IMR-90 (cell line): Measurements from ENCODE around the gene SEC14L6. TPM values are rescaled to one million over a fixed set of nuclear protein-coding genes. Genes with fewer than 3 reads are reported as not detected.

ENCODE experiments used
- ATAC-seq: fragments of 200-7000 bp; cut with Tn5 transposase; 2 replicates; pipeline ENCODE4 v1.9.1; 2020; ENCODE audit warnings: low read depth, mild to moderate bottlenecking, moderate library complexity
- BruUV-seq: library from RNA; stranded (reverse); fragments of 400-500 nt; replicated peaks from 2 replicates; lab custom pipeline; 2021; lab: Mats Ljungman, UMichigan
- CTCF ChIA-PET: fragments of 300-600 bp; formaldehyde crosslinking; extraction: SDS; loops from one replicate; lab custom pipeline; 2021; ENCODE audit warnings: antibody characterized with exemption; lab: Yijun Ruan, JAX
- POLR2A ChIA-PET: fragments of 300-600 bp; sonication (Branson Sonifier 250); formaldehyde crosslinking; loops from one replicate; lab custom pipeline; 2022; ENCODE audit warnings: antibody characterized with exemption; ENCODE audit not compliant: unreplicated experiment; lab: Charles Lee
- DNase-seq: peaks from one replicate; pipeline ENCODE4 v3.0.0; 2013
- H2AFZ ChIP-seq: replicated peaks from 2 replicates; pipeline ENCODE3; 2013; ENCODE audit warnings: low read length, mild to moderate bottlenecking; ENCODE audit not compliant: poor library complexity
- H2AK5ac ChIP-seq: 2 replicates; pipeline ENCODE4 v1.6.1; 2013; ENCODE audit warnings: low read depth, low read length, inconsistent platforms
- H2AK9ac ChIP-seq: replicated peaks from 2 replicates; pipeline ENCODE3; 2013; ENCODE audit warnings: mild to moderate bottlenecking, low read depth, low read length, moderate library complexity; ENCODE audit not compliant: poor library complexity
- H2BK120ac ChIP-seq: 2 replicates; pipeline ENCODE4 v1.6.1; 2013; ENCODE audit warnings: low read depth, low read length, inconsistent platforms
- H2BK15ac ChIP-seq: 3 replicates; pipeline ENCODE4 v1.6.1; 2013; ENCODE audit warnings: low read depth, low read length, inconsistent platforms
- H2BK20ac ChIP-seq: 2 replicates; pipeline ENCODE4 v1.6.1; 2013; ENCODE audit warnings: low read depth, mild to moderate bottlenecking, inconsistent platforms, low read length, moderate library complexity
- H2BK5ac ChIP-seq: 2 replicates; pipeline ENCODE4 v1.6.1; 2013; ENCODE audit warnings: mild to moderate bottlenecking, low read depth, low read length, inconsistent platforms; ENCODE audit not compliant: poor library complexity, severe bottlenecking
- H3K14ac ChIP-seq: replicated peaks from 2 replicates; pipeline ENCODE4 v1.6.1; 2013; ENCODE audit warnings: low read depth, low read length, inconsistent platforms
- H3K18ac ChIP-seq: 2 replicates; pipeline ENCODE4 v1.6.1; 2013; ENCODE audit warnings: low read depth, low read length, control low read depth
- H3K23ac ChIP-seq: 2 replicates; pipeline ENCODE4 v1.6.1; 2013; ENCODE audit warnings: low read depth, low read length, inconsistent platforms
- H3K27ac ChIP-seq: 2 replicates; pipeline ENCODE4 v1.5.1; 2013; ENCODE audit warnings: mild to moderate bottlenecking, control low read depth, low read length; ENCODE audit not compliant: insufficient read depth
- H3K27me3 ChIP-seq: 2 replicates; pipeline ENCODE4 v1.6.1; 2013; ENCODE audit warnings: low read length; ENCODE audit not compliant: control insufficient read depth, insufficient read depth
- H3K36me3 ChIP-seq: 2 replicates; pipeline ENCODE4 v1.6.1; 2013; ENCODE audit warnings: low read length, mixed read lengths; ENCODE audit not compliant: control insufficient read depth, insufficient read depth
- H3K4ac ChIP-seq: 2 replicates; pipeline ENCODE4 v1.6.1; 2013; ENCODE audit warnings: low read depth, low read length, inconsistent platforms
- H3K4me1 ChIP-seq: 2 replicates; pipeline ENCODE4 v1.6.1; 2013; ENCODE audit warnings: low read length, mixed read lengths; ENCODE audit not compliant: control insufficient read depth, insufficient read depth
- H3K4me2 ChIP-seq: 2 replicates; pipeline ENCODE4 v1.6.1; 2013; ENCODE audit warnings: low read depth, mild to moderate bottlenecking, control low read depth, low read length, moderate library complexity
- H3K4me3 ChIP-seq: 2 replicates; pipeline ENCODE4 v1.5.1; 2013; ENCODE audit warnings: low read depth, mild to moderate bottlenecking, control low read depth, low read length, moderate library complexity; ENCODE audit not compliant: insufficient read depth
- H3K56ac ChIP-seq: 2 replicates; pipeline ENCODE4 v1.6.1; 2013; ENCODE audit warnings: low read length, inconsistent platforms; ENCODE audit not compliant: insufficient read depth; ENCODE audit errors: extremely low read depth
- H3K79me1 ChIP-seq, 2 experiments: 2 replicates each; pipeline ENCODE4 v1.6.1; 2013; ENCODE audit warnings: low read length in 2 of 2, inconsistent platforms in 1 of 2, low read depth in 1 of 2
- H3K9ac ChIP-seq: 2 replicates; pipeline ENCODE4 v1.6.1; 2013; ENCODE audit warnings: low read depth, low read length, control low read depth
- H3K9me1 ChIP-seq: 2 replicates; pipeline ENCODE4 v1.6.1; 2013; ENCODE audit warnings: low read length, inconsistent platforms; ENCODE audit not compliant: insufficient read depth
- H3K9me3 ChIP-seq: 2 replicates; pipeline ENCODE4 v1.6.1; 2013; ENCODE audit warnings: low read length; ENCODE audit not compliant: control insufficient read depth, insufficient read depth
- H4K20me1 ChIP-seq: 2 replicates; pipeline ENCODE4 v1.6.1; 2013; ENCODE audit warnings: low read length, inconsistent platforms; ENCODE audit not compliant: insufficient read depth
- H4K5ac ChIP-seq: 2 replicates; pipeline ENCODE4 v1.6.1; 2013; ENCODE audit warnings: mild to moderate bottlenecking, low read depth, low read length, control low read depth
- H4K8ac ChIP-seq, 2 experiments: 2 replicates each; pipeline ENCODE4 v1.6.1; 2013; ENCODE audit warnings: low read depth in 2 of 2, low read length in 2 of 2, control low read depth in 1 of 2, inconsistent platforms in 1 of 2
- H4K91ac ChIP-seq: 2 replicates; pipeline ENCODE4 v1.6.1; 2013; ENCODE audit warnings: low read depth, low read length, inconsistent platforms; ENCODE audit not compliant: insufficient read depth
- BHLHE40 ChIP-seq: fragments of 150-350 bp; IDR thresholded peaks from 2 replicates; pipeline ENCODE4 v1.6.1; 2016; ENCODE audit warnings: mild to moderate bottlenecking, low read depth, low read length
- CEBPB ChIP-seq: IDR thresholded peaks from 2 replicates; pipeline ENCODE4 v1.6.1; 2012; ENCODE audit warnings: low read depth, low read length, improper control_type of control experiment
- CHD1 ChIP-seq: IDR thresholded peaks from 2 replicates; pipeline ENCODE4 v1.6.1; 2012; ENCODE audit warnings: low read depth, low read length, improper control_type of control experiment
- CTCF ChIP-seq: conservative IDR thresholded peaks from 2 replicates; pipeline ENCODE4 v1.5.1; 2012; ENCODE audit warnings: mild to moderate bottlenecking, low read depth, low read length, improper control_type of control experiment
- ELK1 ChIP-seq: fragments of 150-350 bp; IDR thresholded peaks from 2 replicates; pipeline ENCODE4 v1.6.1; 2016; ENCODE audit warnings: low read depth, mild to moderate bottlenecking, low read length, moderate library complexity, borderline replicate concordance
- FOS ChIP-seq: fragments of 150-350 bp; IDR thresholded peaks from 2 replicates; pipeline ENCODE4 v1.6.1; 2016; ENCODE audit warnings: low read depth, low read length
- MAFK ChIP-seq: IDR thresholded peaks from 2 replicates; pipeline ENCODE4 v1.6.1; 2012; ENCODE audit warnings: low read depth, low read length, improper control_type of control experiment
- MAZ ChIP-seq: IDR thresholded peaks from 2 replicates; pipeline ENCODE4 v1.6.1; 2012; ENCODE audit warnings: low read depth, mild to moderate bottlenecking, low read length, improper control_type of control experiment, moderate library complexity, borderline replicate concordance
- MXI1 ChIP-seq: IDR thresholded peaks from 2 replicates; pipeline ENCODE4 v1.6.1; 2012; ENCODE audit warnings: low read depth, mild to moderate bottlenecking, low read length, moderate library complexity, borderline replicate concordance
- NFE2L2 ChIP-seq: fragments of 150-350 bp; IDR thresholded peaks from 2 replicates; pipeline ENCODE4 v1.6.1; 2016; ENCODE audit warnings: low read depth, mild to moderate bottlenecking, low read length
- POLR2A ChIP-seq: IDR thresholded peaks from 2 replicates; pipeline ENCODE4 v1.6.1; 2012; ENCODE audit warnings: mild to moderate bottlenecking, low read depth, low read length
- RAD21 ChIP-seq: IDR thresholded peaks from 2 replicates; pipeline ENCODE4 v1.6.1; 2012; ENCODE audit warnings: low read length, improper control_type of control experiment
- RCOR1 ChIP-seq: IDR thresholded peaks from 2 replicates; pipeline ENCODE4 v1.6.1; 2012; ENCODE audit warnings: mild to moderate bottlenecking, low read length, improper control_type of control experiment; ENCODE audit not compliant: insufficient replicate concordance
- RFX5 ChIP-seq: IDR thresholded peaks from 2 replicates; pipeline ENCODE4 v1.8.0; 2012; ENCODE audit warnings: low read depth, mild to moderate bottlenecking, low read length, moderate library complexity
- SMC3 ChIP-seq: fragments of 150-350 bp; IDR thresholded peaks from 2 replicates; pipeline ENCODE4 v1.6.1; 2016; ENCODE audit warnings: low read depth, mild to moderate bottlenecking, antibody characterized with exemption, low read length, moderate library complexity
- USF2 ChIP-seq: fragments of 150-350 bp; IDR thresholded peaks from 2 replicates; pipeline ENCODE4 v1.6.1; 2017; ENCODE audit warnings: mild to moderate bottlenecking, antibody characterized with exemption, low read length, low read depth
- WGBS, 2 experiments: methylation state at CpG; one replicate each; pipeline versions ENCODE4 v1.1.5 to v1.1.7; 2013; ENCODE audit warnings: missing lambda C conversion rate in 2 of 2; ENCODE audit not compliant: insufficient read length in 1 of 2; ENCODE audit errors: extremely low coverage in 2 of 2; 5-methylcytosine and 5-hydroxymethylcytosine counted together
- dilution Hi-C: fragments of 300-500 bp; cut with HindIII; formaldehyde crosslinking; loops from one replicate; pipeline ENCODE4 v1.14.3; 2018; ENCODE audit warnings: low sequenced_read_pairs; ENCODE audit not compliant: unreplicated experiment
- in situ Hi-C: fragments of 300-500 bp; cut with MboI; formaldehyde crosslinking; loops from 3 replicates; pipeline ENCODE4 v1.14.3; 2019; ENCODE audit warnings: low sequenced_read_pairs, inconsistent platforms, mixed read lengths
- intact Hi-C: fragments of 100-400 bp; cut with micrococcal nuclease; formaldehyde crosslinking; loops from 2 replicates; pipeline ENCODE4 v1.10.0; 2022
- polyA plus RNA-seq, 3 experiments: library from polyadenylated mRNA; depleted of rRNA; stranded (reverse); fragments of >200 nt; gene quantifications; 2 replicates each; pipeline ENCODE4 v1.2.3, GENCODE V29; 2012; ENCODE audit warnings: low replicate concordance in 1 of 3
- total RNA-seq: library from RNA; depleted of rRNA; stranded (reverse); fragments of >200 nt; gene quantifications from 2 replicates; pipeline ENCODE4 v1.2.3, GENCODE V29; 2012

Gene SEC14L6
- total and polyA plus RNA-seq, 2 of the 4 experiments (the other 2 are of a cell fraction) = 0.09 TPM; not detected in 1

DNA sequence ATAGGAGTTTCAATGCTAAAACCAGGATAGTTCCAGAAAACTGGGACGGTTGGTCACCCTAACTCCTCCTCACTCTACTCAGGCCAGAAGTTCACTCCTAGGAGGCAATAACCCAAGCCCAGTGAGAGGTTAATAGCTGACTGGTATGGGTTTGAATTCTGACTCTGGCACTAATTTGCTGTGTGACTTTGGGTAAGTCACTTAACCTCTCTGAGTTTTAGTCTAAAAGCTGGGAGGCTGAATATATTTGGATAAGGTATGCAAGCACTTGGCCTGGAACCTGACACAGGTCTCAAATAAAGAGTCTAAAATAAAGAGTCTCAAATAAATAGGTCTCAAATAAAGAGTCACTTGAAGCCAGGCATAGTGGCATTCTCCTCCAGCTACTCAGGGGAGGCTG, 6.2 kb upstream of the SEC14L6 start:
- H2BK20ac ChIP-seq = no peak overlapping the region
- dilution Hi-C loops (no loop called here), in situ Hi-C loops (no loop called here), intact Hi-C loops (no loop called here)
- H4K20me1 ChIP-seq = no peaks in the 10 kb centered on the region
- H3K56ac ChIP-seq = no peak overlapping the region
- ChIA-PET POLR2A (no interaction called here), CTCF (no interaction called here)
- H3K27me3 ChIP-seq = peaks cover 30% of the 10 kb centered on the region
- H3K4me2 ChIP-seq = no peak overlapping the region
- DNase-seq (no peak), ATAC-seq (no peak)
- H4K5ac ChIP-seq = no peak overlapping the region
- no peak overlapping the region for H3K27ac ChIP-seq
- no peak overlapping the region for H2BK5ac ChIP-seq
- no peak overlapping the region for H2AFZ ChIP-seq
- no peak overlapping the region for H4K8ac ChIP-seq
- no peaks in the 10 kb centered on the region for H3K4me1 ChIP-seq
- H2BK120ac ChIP-seq = no peak overlapping the region
- no peaks in the 10 kb centered on the region for H3K36me3 ChIP-seq
- no TSS peak for BruUV-seq
- no peaks in the 10 kb centered on the region for H3K9me3 ChIP-seq
- TF ChIP-seq RCOR1 = no peak
- TF ChIP-seq RFX5 = no peak
- TF ChIP-seq NFE2L2 = no peak
- no peak for TF ChIP-seq FOS
- no peak for TF ChIP-seq ELK1
- TF ChIP-seq POLR2A = no peak
- no peak for TF ChIP-seq MXI1
- TF ChIP-seq RAD21 = no peak
- no peak for TF ChIP-seq USF2
- TF ChIP-seq MAFK = no peak
- no peak for TF ChIP-seq SMC3
- no peak for TF ChIP-seq CEBPB
- TF ChIP-seq CTCF = no peak
- no peak for TF ChIP-seq MAZ
- no peak for TF ChIP-seq CHD1
- no peak for TF ChIP-seq BHLHE40
- H3K79me1 ChIP-seq = no peaks in the 10 kb centered on the region
- no peak overlapping the region for H3K18ac ChIP-seq
- H2BK15ac ChIP-seq = no peak overlapping the region
- WGBS, 2 experiments = no CpG with 5 or more reads among the region's 1 CpG
- H3K9ac ChIP-seq = no peak overlapping the region
- no peak overlapping the region for H2AK9ac ChIP-seq
- no peak overlapping the region for H2AK5ac ChIP-seq
- H3K14ac ChIP-seq = no peak overlapping the region
- H3K4ac ChIP-seq = no peak overlapping the region
- H3K9me1 ChIP-seq = no peaks in the 10 kb centered on the region
- H3K23ac ChIP-seq = no peak overlapping the region
- no peak overlapping the region for H3K4me3 ChIP-seq
- no peak overlapping the region for H4K91ac ChIP-seq
